ENCODE results near the gene RNF145. TPM values are rescaled to one million over a fixed set of nuclear protein-coding genes. Genes with fewer than 3 reads are reported as not detected.
"Not testable (repeated sequence)": the region's sequence is repeated elsewhere in the genome, so short reads cannot be mapped to it uniquely, and the experiment has no call there.

RNF145 gene
- polyA plus RNA-seq, 3 donors = 107 to 126 (median 118) TPM

DNA sequence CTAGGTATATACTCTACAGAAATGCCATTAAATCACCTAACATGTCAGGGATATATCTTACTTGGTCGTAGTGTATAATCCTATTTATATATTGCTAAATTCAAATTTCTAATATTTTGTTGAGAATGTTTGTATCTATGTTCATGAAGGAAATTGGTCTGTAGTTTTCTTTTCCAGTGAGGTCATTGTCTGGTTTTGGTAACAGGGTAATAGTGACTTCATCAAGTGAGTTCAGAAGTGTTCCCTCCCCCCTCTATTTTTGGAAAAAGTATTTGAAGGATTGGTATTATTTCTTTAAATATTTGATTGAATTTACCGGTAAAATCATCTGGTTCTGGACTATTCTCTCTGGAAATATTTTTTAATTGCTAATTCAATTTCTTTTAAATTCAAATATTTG is 86.2 kb downstream of the RNF145 start:
- DNase-seq (ENCODE audit: low read depth in 3 of 3, low spot score in 2 of 3) = no peak

DNA sequence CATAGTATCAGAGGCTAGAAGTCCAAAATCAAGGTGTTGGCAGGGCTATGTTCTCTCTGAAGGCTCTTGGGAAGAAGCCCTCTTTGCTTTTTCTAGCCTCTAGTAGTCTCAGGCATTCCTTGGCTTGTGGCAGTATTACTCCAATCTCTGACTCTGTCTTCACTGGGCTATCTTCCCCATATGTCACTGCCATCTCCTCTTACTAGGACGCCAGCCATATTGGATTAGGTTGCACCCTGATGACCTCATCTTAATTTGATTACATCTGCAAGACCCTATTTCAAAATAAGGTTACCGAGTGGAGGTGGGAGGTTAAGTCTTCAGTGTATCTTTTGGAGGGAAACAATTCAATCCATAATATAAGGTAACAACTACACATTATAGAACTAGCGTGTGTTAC is 88.3 kb downstream of the RNF145 start:
- DNase-seq (ENCODE audit: low read depth in 3 of 3, low spot score in 2 of 3) = no peak

DNA sequence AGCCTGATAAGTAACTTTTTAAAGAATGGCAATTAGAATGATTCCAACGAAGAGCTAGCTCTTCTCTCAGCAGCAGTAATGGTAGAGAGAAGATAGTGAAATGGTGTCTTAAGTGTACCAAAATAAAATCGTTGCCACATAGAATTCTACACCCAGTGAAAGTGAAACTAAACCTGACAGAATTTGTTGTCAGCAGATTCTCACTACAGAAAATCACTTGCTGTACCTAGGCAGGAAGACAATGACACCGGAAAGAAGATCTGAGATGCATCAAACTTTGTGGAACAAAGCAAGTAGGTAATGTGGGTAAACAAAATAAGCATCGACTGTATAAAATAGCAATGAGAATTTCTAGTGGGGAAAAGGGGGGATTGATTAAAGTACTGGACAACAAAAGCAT is 88.9 kb downstream of the RNF145 start:
- no peak for DNase-seq (ENCODE audit: low read depth in 3 of 3, low spot score in 2 of 3)

DNA sequence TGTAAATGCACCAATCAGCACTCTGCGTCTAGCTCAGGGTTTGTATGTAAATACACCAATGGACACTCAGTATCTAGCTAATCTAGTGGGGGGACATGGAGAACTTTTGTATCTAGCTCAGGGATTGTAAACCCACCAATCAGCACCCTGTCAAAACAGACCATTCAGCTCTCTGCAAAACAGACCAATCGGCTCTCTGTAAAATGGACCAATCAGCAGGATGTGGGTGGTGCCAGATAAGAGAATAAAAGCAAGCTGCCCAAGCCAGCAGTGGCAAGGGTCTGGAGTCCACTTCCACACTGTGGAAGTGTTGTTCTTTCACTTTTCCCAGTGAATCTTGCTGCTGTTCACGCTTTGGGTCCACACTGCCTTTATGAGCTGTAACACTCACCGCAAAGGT is 89.5 kb downstream of the RNF145 start:
- DNase-seq (ENCODE audit: low read depth in 3 of 3, low spot score in 2 of 3) = not testable (repeated sequence)

DNA sequence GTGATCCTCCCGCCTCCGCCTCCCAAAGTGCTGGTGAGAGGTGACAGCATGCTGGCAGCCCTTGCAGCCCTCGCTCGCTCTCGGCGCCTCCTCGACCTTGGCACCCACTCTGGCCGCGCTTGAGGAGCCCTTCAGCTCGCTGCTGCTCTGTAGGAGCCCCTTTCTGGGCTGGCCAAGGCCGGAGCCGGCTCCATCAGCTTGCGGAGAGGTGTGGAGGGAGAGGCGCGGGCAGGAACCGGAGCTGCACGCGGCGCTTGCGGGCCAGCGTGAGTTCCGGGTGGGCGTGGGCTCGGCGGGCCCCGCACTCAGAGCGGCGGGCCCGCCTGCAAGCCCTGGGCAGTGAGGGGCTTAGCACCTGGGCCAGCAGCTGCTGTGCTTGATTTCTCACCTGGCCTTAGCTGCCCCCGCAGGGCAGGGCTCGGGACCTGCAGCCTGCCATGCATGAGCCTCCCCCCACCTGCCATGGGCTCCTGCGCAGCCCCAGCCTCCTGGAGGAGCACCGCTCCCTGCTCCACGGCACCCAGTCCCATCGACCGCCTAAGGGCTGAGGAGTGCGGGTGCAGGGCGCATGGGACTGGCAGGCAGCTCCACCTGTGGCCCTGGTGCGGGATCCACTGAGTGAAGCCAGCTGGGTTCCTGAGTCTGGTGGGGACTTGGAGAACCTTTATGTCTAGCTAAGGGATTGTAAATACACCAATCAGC is 90.2 kb downstream of the RNF145 start:
- not testable (repeated sequence) for DNase-seq (ENCODE audit: low read depth in 3 of 3, low spot score in 2 of 3)

DNA sequence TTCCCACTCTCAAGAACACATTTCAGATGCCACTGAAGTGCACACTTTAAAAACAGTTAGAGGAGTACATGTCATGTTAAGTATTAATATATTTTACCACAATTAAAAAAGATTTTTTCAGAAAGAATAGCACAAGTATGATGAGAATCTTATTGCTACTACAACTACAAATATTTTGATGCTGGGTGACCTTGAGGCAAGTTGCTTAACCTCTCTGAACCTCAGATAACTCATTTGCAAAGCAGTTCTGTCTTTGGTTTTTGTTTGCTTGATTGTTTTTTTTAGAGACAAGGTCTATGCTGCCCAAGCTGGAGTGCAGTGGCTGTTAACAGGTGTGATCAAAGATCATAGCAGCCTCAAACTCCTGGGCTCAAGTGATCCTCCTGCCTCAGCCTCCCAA is 95.9 kb downstream of the RNF145 start:
- DNase-seq (ENCODE audit: low read depth in 3 of 3, low spot score in 2 of 3) = no peak

DNA sequence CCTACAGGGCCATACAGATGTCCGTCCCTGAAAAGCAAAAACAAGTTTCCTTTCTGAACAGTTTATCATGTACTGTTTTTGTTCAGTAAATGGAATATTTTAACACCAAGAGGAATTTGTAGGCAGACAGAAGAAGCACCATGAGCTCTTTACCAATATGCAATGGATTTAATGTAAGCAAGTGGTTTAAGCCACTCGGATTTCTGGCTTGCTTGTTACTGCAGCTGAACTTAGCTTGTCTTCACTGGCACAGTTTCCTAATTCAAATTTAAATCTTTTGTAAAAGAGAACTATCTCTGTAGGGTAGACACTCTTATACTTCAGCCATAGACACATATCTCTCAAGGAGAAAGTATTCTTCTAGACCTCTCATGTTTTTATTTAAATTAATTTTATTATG is 96.9 kb downstream of the RNF145 start:
- DNase-seq (ENCODE audit: low read depth in 3 of 3, low spot score in 2 of 3) = no peak

Other genes with a start within 250 kb of the RNF145 start
- 10 to 100 TPM; 17.1 to 22.7 (median 20.9) TPM for gene EBF1, start 109.6 kb downstream of the RNF145 start, polyA plus RNA-seq (ENCODE audit: insufficient read length in 3 of 3)
- 10 to 100 TPM; 43.8 to 47.1 (median 45.4) TPM for gene UBLCP1, start 53.7 kb upstream of the RNF145 start, polyA plus RNA-seq (ENCODE audit: insufficient read length in 3 of 3)
- gene IL12B, start 120.9 kb upstream of the RNF145 start, polyA plus RNA-seq (ENCODE audit: insufficient read length in 3 of 3) = under 1 TPM in 2 of 3 donors, not detected in 1; 0.06 to 0.11 TPM

Data from right renal cortex interstitium (tissue), 3 donors.